ENCODE results near the gene CDCP1.

Gene CDCP1

GRCh38 chr3:45137656-45138181 is 8.5 kb downstream of the CDCP1 start:
- DNase-seq (ENCODE audit: low read depth): no peak

GRCh38 chr3:45135959-45136358 is 10.2 kb downstream of the CDCP1 start:
- no peak for DNase-seq (ENCODE audit: low read depth)

GRCh38 chr3:45134758-45135521 is 11.2 kb downstream of the CDCP1 start:
- no peak for DNase-seq (ENCODE audit: low read depth)

GRCh38 chr3:45132568-45133211 is 13.5 kb downstream of the CDCP1 start:
- no peak for DNase-seq (ENCODE audit: low read depth)

GRCh38 chr3:45131201-45131600 is 15.0 kb downstream of the CDCP1 start:
- no peak for DNase-seq (ENCODE audit: low read depth)

- no peak for DNase-seq (ENCODE audit: low read depth)
These were observed 15.7 kb downstream of the CDCP1 start for GRCh38 chr3:45130476-45130875.

- no peak for DNase-seq (ENCODE audit: low read depth)
These were observed 17.2 kb downstream of the CDCP1 start for GRCh38 chr3:45128950-45129349.

GRCh38 chr3:45127130-45127822 is 18.9 kb downstream of the CDCP1 start:
- DNase-seq (ENCODE audit: low read depth): no peak

- DNase-seq (ENCODE audit: low read depth): no peak
These were observed 19.4 kb downstream of the CDCP1 start for GRCh38 chr3:45126730-45127129.

GRCh38 chr3:45125550-45126026 is 20.6 kb downstream of the CDCP1 start:
- DNase-seq (ENCODE audit: low read depth): no peak

GRCh38 chr3:45124956-45125355 is 21.2 kb downstream of the CDCP1 start:
- no peak for DNase-seq (ENCODE audit: low read depth)

- no peak for DNase-seq (ENCODE audit: low read depth)
These were observed 21.8 kb downstream of the CDCP1 start for GRCh38 chr3:45124352-45124751.

- DNase-seq (ENCODE audit: low read depth): no peak
These were observed 22.5 kb downstream of the CDCP1 start for GRCh38 chr3:45123581-45124269.

GRCh38 chr3:45123030-45123429 is 23.1 kb downstream of the CDCP1 start:
- DNase-seq (ENCODE audit: low read depth): no peak

- no peak for DNase-seq (ENCODE audit: low read depth)
These were observed 25.6 kb downstream of the CDCP1 start for GRCh38 chr3:45120359-45121158.

- no peak for DNase-seq (ENCODE audit: low read depth)
These were observed 26.3 kb downstream of the CDCP1 start for GRCh38 chr3:45119824-45120358.

GRCh38 chr3:45119376-45119775 is 26.8 kb downstream of the CDCP1 start:
- no peak for DNase-seq (ENCODE audit: low read depth)

GRCh38 chr3:45118615-45119071 is 27.5 kb downstream of the CDCP1 start:
- no peak for DNase-seq (ENCODE audit: low read depth)

GRCh38 chr3:45116350-45116749 is 29.8 kb downstream of the CDCP1 start:
- no peak for DNase-seq (ENCODE audit: low read depth)

GRCh38 chr3:45113625-45114050 is 32.5 kb downstream of the CDCP1 start:
- no peak for DNase-seq (ENCODE audit: low read depth)

- DNase-seq (ENCODE audit: low read depth): no peak
These were observed 33.2 kb downstream of the CDCP1 start for GRCh38 chr3:45112939-45113338.

All from activated T-cell treated with anti-CD3 and anti-CD28 coated beads for 24 hours (primary cell).